ENCODE data around the gene CNTNAP2.
"Not testable (repeated sequence)": the region's sequence is repeated elsewhere in the genome, so short reads cannot be mapped to it uniquely, and the experiment has no call there.

CNTNAP2 gene

GRCh38 chr7:148457310-148457921, 2340.8 kb downstream of the CNTNAP2 start:
- no peaks in the 10 kb centered on the region for H3K9me3 ChIP-seq (ENCODE audit: control extremely low read depth in 1 of 5, control insufficient read depth in 4 of 5, insufficient read depth in 2 of 5, low read depth in 1 of 5, low read length in 4 of 5)
- DNase-seq, result no peak
- 100% methylated on average over 7 of the region's 10 CpGs for WGBS (ENCODE audit: insufficient coverage)
- H3K27ac ChIP-seq (ENCODE audit: insufficient read depth in 1 of 2, low read depth in 1 of 2, low read length in 2 of 2, poor library complexity in 1 of 2, severe bottlenecking in 2 of 2), result no peak overlapping the region
- H3K4me3 ChIP-seq (ENCODE audit: control insufficient read depth in 1 of 7, extremely low read depth in 1 of 7, insufficient read depth in 4 of 7, low read depth in 2 of 7, low read length in 6 of 7), result no peak overlapping the region
- H3K36me3 ChIP-seq (ENCODE audit: control insufficient read depth in 4 of 4, insufficient read depth in 4 of 4, low read length in 3 of 4), result no peaks in the 10 kb centered on the region
- ChIA-PET POLR2A (no interaction called here), CTCF (interaction anchor here (1.6 kb wide), 1 partner anchor 10 kb away, joined by 3 read pairs; no protein-coding TSS in a partner anchor)
- H3K4me1 ChIP-seq (ENCODE audit: control extremely low read depth in 1 of 4, control insufficient read depth in 4 of 4, insufficient read depth in 4 of 4, low read length in 3 of 4), result no peaks in the 10 kb centered on the region
- H3K27me3 ChIP-seq (replicated peaks in 2 of 5; ENCODE audit: control insufficient read depth in 4 of 5, insufficient read depth in 5 of 5, low read length in 4 of 5), result no peaks in the 10 kb centered on the region

GRCh38 chr7:148458263-148458662, 2341.7 kb downstream of the CNTNAP2 start:
- H3K4me3 ChIP-seq (ENCODE audit: control insufficient read depth in 1 of 7, extremely low read depth in 1 of 7, insufficient read depth in 4 of 7, low read depth in 2 of 7, low read length in 6 of 7), result no peak overlapping the region
- no peaks in the 10 kb centered on the region for H3K4me1 ChIP-seq (ENCODE audit: control extremely low read depth in 1 of 4, control insufficient read depth in 4 of 4, insufficient read depth in 4 of 4, low read length in 3 of 4)
- DNase-seq, result no peak
- POLR2A ChIA-PET, result no interaction called here
- no peak overlapping the region for H3K27ac ChIP-seq (ENCODE audit: insufficient read depth in 1 of 2, low read depth in 1 of 2, low read length in 2 of 2, poor library complexity in 1 of 2, severe bottlenecking in 2 of 2)
- H3K36me3 ChIP-seq (ENCODE audit: control insufficient read depth in 4 of 4, insufficient read depth in 4 of 4, low read length in 3 of 4), result no peaks in the 10 kb centered on the region
- H3K9me3 ChIP-seq (ENCODE audit: control extremely low read depth in 1 of 5, control insufficient read depth in 4 of 5, insufficient read depth in 2 of 5, low read depth in 1 of 5, low read length in 4 of 5), result no peaks in the 10 kb centered on the region
- no peaks in the 10 kb centered on the region for H3K27me3 ChIP-seq (replicated peaks in 2 of 5; ENCODE audit: control insufficient read depth in 4 of 5, insufficient read depth in 5 of 5, low read length in 4 of 5)
- CTCF ChIA-PET, result interaction anchor here (1.6 kb wide), 1 partner anchor 9 kb away, joined by 3 read pairs; no protein-coding TSS in a partner anchor

GRCh38 chr7:148461392-148462179, 2345.0 kb downstream of the CNTNAP2 start:
- Histone ChIP-seq H3K9me3 (ENCODE audit: control extremely low read depth in 1 of 5, control insufficient read depth in 4 of 5, insufficient read depth in 2 of 5, low read depth in 1 of 5, low read length in 4 of 5) (no peaks in the 10 kb centered on the region), H3K27ac (ENCODE audit: insufficient read depth in 1 of 2, low read depth in 1 of 2, low read length in 2 of 2, poor library complexity in 1 of 2, severe bottlenecking in 2 of 2) (no peak overlapping the region), H3K4me3 (ENCODE audit: control insufficient read depth in 1 of 7, extremely low read depth in 1 of 7, insufficient read depth in 4 of 7, low read depth in 2 of 7, low read length in 6 of 7) (peak overlapping the region in 1 of 7 experiments; percentile 4), H3K36me3 (ENCODE audit: control insufficient read depth in 4 of 4, insufficient read depth in 4 of 4, low read length in 3 of 4) (no peaks in the 10 kb centered on the region), H3K27me3 (replicated peaks in 2 of 5; ENCODE audit: control insufficient read depth in 4 of 5, insufficient read depth in 5 of 5, low read length in 4 of 5) (no peaks in the 10 kb centered on the region), H3K4me1 (ENCODE audit: control extremely low read depth in 1 of 4, control insufficient read depth in 4 of 4, insufficient read depth in 4 of 4, low read length in 3 of 4) (no peaks in the 10 kb centered on the region)
- DNase-seq, result no peak
- CTCF ChIA-PET, result no interaction called here
- 95% methylated on average over 3 of the region's 4 CpGs for whole genome bisulfite sequencing (ENCODE audit: insufficient coverage)
- POLR2A ChIA-PET, result no interaction called here

- H3K4me1 ChIP-seq (ENCODE audit: control extremely low read depth in 1 of 4, control insufficient read depth in 4 of 4, insufficient read depth in 4 of 4, low read length in 3 of 4); POLR2A ChIA-PET; DNase-seq; CTCF ChIA-PET; H3K27me3 ChIP-seq (replicated peaks in 2 of 5; ENCODE audit: control insufficient read depth in 4 of 5, insufficient read depth in 5 of 5, low read length in 4 of 5); H3K27ac ChIP-seq (ENCODE audit: insufficient read depth in 1 of 2, low read depth in 1 of 2, low read length in 2 of 2, poor library complexity in 1 of 2, severe bottlenecking in 2 of 2); H3K4me3 ChIP-seq (ENCODE audit: control insufficient read depth in 1 of 7, extremely low read depth in 1 of 7, insufficient read depth in 4 of 7, low read depth in 2 of 7, low read length in 6 of 7); H3K36me3 ChIP-seq (ENCODE audit: control insufficient read depth in 4 of 4, insufficient read depth in 4 of 4, low read length in 3 of 4); H3K9me3 ChIP-seq (ENCODE audit: control extremely low read depth in 1 of 5, control insufficient read depth in 4 of 5, insufficient read depth in 2 of 5, low read depth in 1 of 5, low read length in 4 of 5): not testable (repeated sequence)
- 97% methylated on average over 4 of the region's 9 CpGs for WGBS (ENCODE audit: insufficient coverage)
Observed at GRCh38 chr7:148462774-148463173, 2346.2 kb downstream of the CNTNAP2 start.

- ChIA-PET CTCF (interaction anchor here (0.9 kb wide), 1 partner anchor 114 kb away, joined by 3 read pairs; no protein-coding TSS in a partner anchor), POLR2A (no interaction called here)
- Histone ChIP-seq H3K36me3 (ENCODE audit: control insufficient read depth in 4 of 4, insufficient read depth in 4 of 4, low read length in 3 of 4) (no peaks in the 10 kb centered on the region), H3K4me1 (ENCODE audit: control extremely low read depth in 1 of 4, control insufficient read depth in 4 of 4, insufficient read depth in 4 of 4, low read length in 3 of 4) (no peaks in the 10 kb centered on the region), H3K9me3 (ENCODE audit: control extremely low read depth in 1 of 5, control insufficient read depth in 4 of 5, insufficient read depth in 2 of 5, low read depth in 1 of 5, low read length in 4 of 5) (no peaks in the 10 kb centered on the region), H3K4me3 (ENCODE audit: control insufficient read depth in 1 of 7, extremely low read depth in 1 of 7, insufficient read depth in 4 of 7, low read depth in 2 of 7, low read length in 6 of 7) (no peak overlapping the region), H3K27me3 (replicated peaks in 2 of 5; ENCODE audit: control insufficient read depth in 4 of 5, insufficient read depth in 5 of 5, low read length in 4 of 5) (no peaks in the 10 kb centered on the region), H3K27ac (ENCODE audit: insufficient read depth in 1 of 2, low read depth in 1 of 2, low read length in 2 of 2, poor library complexity in 1 of 2, severe bottlenecking in 2 of 2) (no peak overlapping the region)
- no peak for DNase-seq
- WGBS (ENCODE audit: insufficient coverage), result 91% methylated on average over 3 of the region's 4 CpGs
Observed at GRCh38 chr7:148463210-148463609, 2346.6 kb downstream of the CNTNAP2 start.

- 100% methylated on average over 3 of the region's 7 CpGs for WGBS (ENCODE audit: insufficient coverage)
Observed at GRCh38 chr7:148464947-148465346, 2348.3 kb downstream of the CNTNAP2 start.

GRCh38 chr7:148465441-148465840, 2348.8 kb downstream of the CNTNAP2 start:
- POLR2A ChIA-PET; H3K4me1 ChIP-seq (ENCODE audit: control extremely low read depth in 1 of 4, control insufficient read depth in 4 of 4, insufficient read depth in 4 of 4, low read length in 3 of 4); H3K36me3 ChIP-seq (ENCODE audit: control insufficient read depth in 4 of 4, insufficient read depth in 4 of 4, low read length in 3 of 4); H3K4me3 ChIP-seq (ENCODE audit: control insufficient read depth in 1 of 7, extremely low read depth in 1 of 7, insufficient read depth in 4 of 7, low read depth in 2 of 7, low read length in 6 of 7); H3K27ac ChIP-seq (ENCODE audit: insufficient read depth in 1 of 2, low read depth in 1 of 2, low read length in 2 of 2, poor library complexity in 1 of 2, severe bottlenecking in 2 of 2); H3K27me3 ChIP-seq (replicated peaks in 2 of 5; ENCODE audit: control insufficient read depth in 4 of 5, insufficient read depth in 5 of 5, low read length in 4 of 5); DNase-seq; H3K9me3 ChIP-seq (ENCODE audit: control extremely low read depth in 1 of 5, control insufficient read depth in 4 of 5, insufficient read depth in 2 of 5, low read depth in 1 of 5, low read length in 4 of 5); CTCF ChIA-PET: not testable (repeated sequence)
- WGBS (ENCODE audit: insufficient coverage), result 99% methylated on average over 11 of the region's 15 CpGs

More at GRCh38 chr7:148464947-148465346, 2348.3 kb downstream of the CNTNAP2 start:
- CTCF ChIA-PET, result no interaction called here
- H3K27me3 ChIP-seq (replicated peaks in 2 of 5; ENCODE audit: control insufficient read depth in 4 of 5, insufficient read depth in 5 of 5, low read length in 4 of 5), result no peaks in the 10 kb centered on the region
- no peak for DNase-seq
- no peaks in the 10 kb centered on the region for H3K4me1 ChIP-seq (ENCODE audit: control extremely low read depth in 1 of 4, control insufficient read depth in 4 of 4, insufficient read depth in 4 of 4, low read length in 3 of 4)
- POLR2A ChIA-PET, result no interaction called here
- H3K36me3 ChIP-seq (ENCODE audit: control insufficient read depth in 4 of 4, insufficient read depth in 4 of 4, low read length in 3 of 4), result no peaks in the 10 kb centered on the region
- H3K4me3 ChIP-seq (ENCODE audit: control insufficient read depth in 1 of 7, extremely low read depth in 1 of 7, insufficient read depth in 4 of 7, low read depth in 2 of 7, low read length in 6 of 7), result no peak overlapping the region
- H3K27ac ChIP-seq (ENCODE audit: insufficient read depth in 1 of 2, low read depth in 1 of 2, low read length in 2 of 2, poor library complexity in 1 of 2, severe bottlenecking in 2 of 2), result no peak overlapping the region
- H3K9me3 ChIP-seq (ENCODE audit: control extremely low read depth in 1 of 5, control insufficient read depth in 4 of 5, insufficient read depth in 2 of 5, low read depth in 1 of 5, low read length in 4 of 5), result no peaks in the 10 kb centered on the region

Measured in common myeloid progenitor, CD34-positive (primary cell).